SK-N-SH (cell line): Measurements from ENCODE around the gene GPR107.

ENCODE experiments used
- CTCF ChIP-seq: fragments of 200-600 bp; sonication (generic); IDR thresholded peaks from 2 replicates; pipeline ENCODE4 v1.6.1; 2017; ENCODE audit warnings: antibody characterized with exemption, mild to moderate bottlenecking, moderate library complexity
- EZH2phosphoT487 ChIP-seq: fragments of 200-600 bp; sonication (generic); IDR thresholded peaks from 2 replicates; pipeline ENCODE4 v1.6.1; 2017; ENCODE audit warnings: low read depth, mixed run types, mild to moderate bottlenecking, antibody characterized with exemption, moderate library complexity, borderline replicate concordance
- GATA2 ChIP-seq: sonication (generic); formaldehyde crosslinking; IDR thresholded peaks from 2 replicates; pipeline ENCODE4 v1.5.0; 2020; ENCODE audit warnings: mild to moderate bottlenecking, missing genetic modification reagents
- JUND ChIP-seq: IDR thresholded peaks from 2 replicates; pipeline ENCODE4 v1.4.0; 2012
- MXI1 ChIP-seq: IDR thresholded peaks from 2 replicates; pipeline ENCODE4 v1.6.1; 2012; ENCODE audit warnings: mild to moderate bottlenecking, low read depth, low read length, improper control_type of control experiment
- POLR2AphosphoS5 ChIP-seq: IDR thresholded peaks from 2 replicates; pipeline ENCODE4 v1.6.1; 2012; ENCODE audit warnings: low read depth, low read length
- RAD21 ChIP-seq: IDR thresholded peaks from 2 replicates; pipeline ENCODE4 v1.6.1; 2012; ENCODE audit warnings: mild to moderate bottlenecking, low read length
- TEAD4 ChIP-seq: IDR thresholded peaks from 2 replicates; pipeline ENCODE4 v1.4.0; 2012; ENCODE audit warnings: mild to moderate bottlenecking, borderline replicate concordance; ENCODE audit not compliant: insufficient read depth
- USF1 ChIP-seq: IDR thresholded peaks from 2 replicates; pipeline ENCODE4 v1.4.0; 2012; ENCODE audit warnings: low read depth, borderline replicate concordance
- YY1 ChIP-seq: IDR thresholded peaks from 2 replicates; pipeline ENCODE4 v1.4.0; 2012; ENCODE audit warnings: low read depth, mild to moderate bottlenecking

- TF ChIP-seq CTCF (no peak), USF1 (no peak), YY1 (no peak), JUND (no peak), POLR2AphosphoS5 (no peak), RAD21 (no peak), TEAD4 (no peak), MXI1 (no peak), GATA2 (CRISPR knock-in tag) (no peak), EZH2phosphoT487 (no peak)
These were observed 135.3 kb downstream of the GPR107 start for GRCh38 chr9:130188860-130189481.
